Tibial nerve (tissue), 4 donors: Measurements from ENCODE around the gene TRDN. TPM values are rescaled to one million over a fixed set of nuclear protein-coding genes. Genes with fewer than 3 reads are reported as not detected.

Experiments used
- DNase-seq, 2 donors: peaks; one replicate each; pipeline ENCODE4 v3.0.0-alpha.2; 2019; ENCODE audit warnings: low spot score in 2 of 2
- H3K27ac ChIP-seq, 4 donors: fragments of 200-600 bp; sonication (generic) in 3 of 4; one replicate each; pipeline ENCODE4 v1.5.1; 2017 to 2019; ENCODE audit warnings: mild to moderate bottlenecking in 1 of 4
- H3K27me3 ChIP-seq, 2 donors: fragments of 200-600 bp; sonication (generic) in 1 of 2; one replicate each; pipeline versions ENCODE4 v1.5.1 to v1.6.0; 2017 to 2019
- H3K36me3 ChIP-seq, 3 donors: fragments of 200-600 bp; sonication (generic); one replicate each; pipeline ENCODE4 v1.5.1; 2018 to 2019
- H3K4me1 ChIP-seq, 4 donors: fragments of 200-600 bp; sonication (generic) in 3 of 4; one replicate each; pipeline ENCODE4 v1.5.1; 2017 to 2019
- H3K4me3 ChIP-seq, 4 donors: fragments of 200-600 bp; sonication (generic) in 3 of 4; one replicate each; pipeline ENCODE4 v1.5.1; 2017 to 2019; ENCODE audit warnings: mild to moderate bottlenecking in 1 of 4, moderate library complexity in 1 of 4
- H3K9me3 ChIP-seq, 4 donors: fragments of 200-600 bp; sonication (generic) in 3 of 4; one replicate each; pipeline ENCODE4 v1.5.1; 2017 to 2019
- EP300 ChIP-seq, 2 donors: sonication (generic); formaldehyde crosslinking; IDR thresholded peaks; one replicate each; pipeline ENCODE4 v1.6.1; 2017; ENCODE audit warnings: antibody characterized with exemption in 2 of 2, mild to moderate bottlenecking in 1 of 2
- POLR2A ChIP-seq, 2 donors: fragments of 450-650 bp; IDR thresholded peaks; one replicate each; pipeline ENCODE4 v1.6.1; 2017; ENCODE audit warnings: antibody characterized with exemption in 2 of 2, mild to moderate bottlenecking in 2 of 2, moderate library complexity in 2 of 2
- WGBS, 2 donors: methylation state at CpG; one replicate each; pipeline ENCODE4 v1.1.5; 2018; 5-methylcytosine and 5-hydroxymethylcytosine counted together
- total RNA-seq, 4 donors: library from RNA; depleted of rRNA; stranded (reverse); fragments of >200 nt; gene quantifications; one replicate each; pipeline ENCODE4 v1.1.0, GENCODE V29; 2016
- TF ChIP-seq, protein P1 (sequence below), 5 experiments: fragments of 200-600 bp in 3 of 5; fragments of 450-650 bp in 2 of 5; sonication (generic) in 3 of 5; IDR thresholded peaks; one replicate each; pipeline ENCODE4 v1.5.1; 2016 to 2019; ENCODE audit warnings: antibody characterized with exemption in 5 of 5, mild to moderate bottlenecking in 3 of 5, moderate library complexity in 2 of 5

The TRDN gene
- total RNA-seq, 4 donors from 2014 or later = 0.30 to 0.59 TPM; not detected in 2

DNA sequence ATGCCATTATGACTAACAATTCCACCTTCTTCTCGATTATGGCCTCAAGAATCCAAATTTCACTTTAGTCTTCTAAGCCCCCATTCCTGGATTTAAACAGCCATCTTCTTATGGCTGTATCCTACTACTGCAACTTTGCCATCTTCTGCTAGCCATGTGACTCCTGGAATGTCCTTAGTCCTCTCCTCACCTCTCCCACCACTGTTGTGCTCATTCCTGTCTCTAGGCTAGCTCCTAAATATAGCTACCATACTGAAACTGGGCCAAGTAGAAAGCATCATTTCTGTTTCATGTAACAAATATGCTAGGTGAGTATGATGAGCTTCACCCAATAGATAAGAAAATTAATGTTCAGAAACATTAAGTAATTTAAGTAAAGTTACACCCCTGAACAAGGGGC lies 327.6 kb downstream of the TRDN start:
- no peaks in the 10 kb centered on the region for H3K4me1 ChIP-seq
- H3K4me3 ChIP-seq = no peak overlapping the region
- H3K27me3 ChIP-seq = no peaks in the 10 kb centered on the region
- no peak for DNase-seq
- WGBS, 2 donors = 89 to 93% methylated on average over 1 of the region's 1 CpG
- TF ChIP-seq POLR2A (IDR thresholded peaks at IDR 0.05) (no peak), EP300 (IDR thresholded peaks at IDR 0.05) (no peak)
- TF ChIP-seq, protein P1, sequence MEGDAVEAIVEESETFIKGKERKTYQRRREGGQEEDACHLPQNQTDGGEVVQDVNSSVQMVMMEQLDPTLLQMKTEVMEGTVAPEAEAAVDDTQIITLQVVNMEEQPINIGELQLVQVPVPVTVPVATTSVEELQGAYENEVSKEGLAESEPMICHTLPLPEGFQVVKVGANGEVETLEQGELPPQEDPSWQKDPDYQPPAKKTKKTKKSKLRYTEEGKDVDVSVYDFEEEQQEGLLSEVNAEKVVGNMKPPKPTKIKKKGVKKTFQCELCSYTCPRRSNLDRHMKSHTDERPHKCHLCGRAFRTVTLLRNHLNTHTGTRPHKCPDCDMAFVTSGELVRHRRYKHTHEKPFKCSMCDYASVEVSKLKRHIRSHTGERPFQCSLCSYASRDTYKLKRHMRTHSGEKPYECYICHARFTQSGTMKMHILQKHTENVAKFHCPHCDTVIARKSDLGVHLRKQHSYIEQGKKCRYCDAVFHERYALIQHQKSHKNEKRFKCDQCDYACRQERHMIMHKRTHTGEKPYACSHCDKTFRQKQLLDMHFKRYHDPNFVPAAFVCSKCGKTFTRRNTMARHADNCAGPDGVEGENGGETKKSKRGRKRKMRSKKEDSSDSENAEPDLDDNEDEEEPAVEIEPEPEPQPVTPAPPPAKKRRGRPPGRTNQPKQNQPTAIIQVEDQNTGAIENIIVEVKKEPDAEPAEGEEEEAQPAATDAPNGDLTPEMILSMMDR (IDR thresholded peaks at IDR 0.05) = no peak
- no peaks in the 10 kb centered on the region for H3K36me3 ChIP-seq
- no peak overlapping the region for H3K27ac ChIP-seq
- peaks cover 0 to 4% (median 0%) of the 10 kb centered on the region in 4 donors for H3K9me3 ChIP-seq

DNA sequence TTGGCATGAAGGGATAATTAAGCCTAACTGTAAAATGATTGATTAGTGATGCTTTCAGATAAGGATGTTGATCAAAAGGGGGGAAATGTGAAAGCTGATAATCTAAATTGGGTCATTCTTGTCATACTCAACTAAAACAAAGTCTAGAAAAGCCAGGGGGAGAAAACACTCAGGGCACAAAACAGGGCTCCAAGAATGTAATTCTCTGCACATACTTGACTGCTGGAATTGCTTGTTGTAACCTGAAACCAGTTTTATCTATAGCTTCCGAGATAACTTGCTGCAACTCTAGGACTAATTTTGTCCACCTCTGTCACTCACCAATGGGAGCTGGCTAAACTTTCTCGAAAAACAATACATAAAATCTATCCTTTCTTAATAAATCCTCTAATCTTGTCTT lies 330.4 kb downstream of the TRDN start:
- Histone ChIP-seq H3K36me3 (no peaks in the 10 kb centered on the region), H3K4me1 (no peaks in the 10 kb centered on the region), H3K27ac (no peak overlapping the region), H3K9me3 (no peaks in the 10 kb centered on the region), H3K27me3 (no peaks in the 10 kb centered on the region), H3K4me3 (no peak overlapping the region)
- WGBS, 2 donors = 60 to 65% methylated on average over 2 of the region's 2 CpGs
- no peak for DNase-seq
- TF ChIP-seq POLR2A (IDR thresholded peaks at IDR 0.05) = no peak
- TF ChIP-seq, protein P1 (IDR thresholded peaks at IDR 0.05) = no peak
- TF ChIP-seq EP300 (IDR thresholded peaks at IDR 0.05) = no peak

DNA sequence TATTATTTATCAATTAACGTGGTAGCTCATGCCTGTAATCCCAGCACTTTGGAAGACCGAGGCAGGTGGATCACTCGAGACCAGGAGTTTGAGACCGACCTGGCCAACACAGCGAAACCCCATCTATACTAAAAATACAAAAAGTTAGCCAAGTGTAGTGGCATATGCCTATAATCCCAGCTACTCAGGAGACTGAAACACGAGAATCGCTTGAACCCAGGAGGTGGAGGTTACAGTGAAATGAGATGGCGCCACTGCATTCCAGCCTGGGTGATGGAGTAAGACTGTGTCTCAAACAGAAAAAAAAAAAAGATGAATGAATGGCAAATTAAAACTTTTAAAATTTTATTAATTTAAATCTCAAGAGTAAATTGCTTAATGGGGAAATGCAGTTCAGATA lies 341.1 kb downstream of the TRDN start:
- no peaks in the 10 kb centered on the region for H3K4me1 ChIP-seq
- 96 to 97% methylated on average over 8 of the region's 8 CpGs for whole genome bisulfite sequencing, 2 donors
- H3K27ac ChIP-seq = no peak overlapping the region
- no peak overlapping the region for H3K4me3 ChIP-seq
- no peaks in the 10 kb centered on the region for H3K27me3 ChIP-seq
- TF ChIP-seq, protein P1 (IDR thresholded peaks at IDR 0.05) = no peak
- no peak for TF ChIP-seq POLR2A (IDR thresholded peaks at IDR 0.05)
- no peak for TF ChIP-seq EP300 (IDR thresholded peaks at IDR 0.05)
- no peaks in the 10 kb centered on the region for H3K36me3 ChIP-seq
- H3K9me3 ChIP-seq = no peaks in the 10 kb centered on the region
- no peak for DNase-seq

DNA sequence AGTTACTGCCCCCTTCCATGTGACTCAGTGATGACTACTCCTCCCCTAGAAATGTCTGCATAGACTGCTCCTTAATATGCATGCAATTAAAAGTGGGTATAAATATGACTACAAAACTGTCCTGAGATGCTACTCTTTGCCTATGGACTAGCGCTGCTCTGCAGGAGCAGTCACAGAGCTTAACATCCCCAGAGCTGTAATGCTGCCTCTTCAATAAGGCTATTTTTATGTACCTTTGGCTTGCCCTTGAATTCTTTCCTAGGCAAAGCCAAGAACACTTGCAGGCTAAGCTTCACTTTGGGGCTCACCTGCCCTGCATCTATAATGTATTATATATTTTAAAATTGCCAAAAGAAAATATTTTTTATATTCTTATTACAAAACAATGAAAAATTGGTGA lies 341.6 kb downstream of the TRDN start:
- Histone ChIP-seq H3K4me3 (no peak overlapping the region), H3K27ac (no peak overlapping the region), H3K36me3 (no peaks in the 10 kb centered on the region), H3K9me3 (no peaks in the 10 kb centered on the region), H3K4me1 (no peaks in the 10 kb centered on the region), H3K27me3 (no peaks in the 10 kb centered on the region)
- DNase-seq = no peak
- TF ChIP-seq, protein P1 (IDR thresholded peaks at IDR 0.05) = no peak
- no peak for TF ChIP-seq EP300 (IDR thresholded peaks at IDR 0.05)
- no peak for TF ChIP-seq POLR2A (IDR thresholded peaks at IDR 0.05)
- WGBS, 2 donors = 95 to 100% methylated on average over 1 of the region's 1 CpG

DNA sequence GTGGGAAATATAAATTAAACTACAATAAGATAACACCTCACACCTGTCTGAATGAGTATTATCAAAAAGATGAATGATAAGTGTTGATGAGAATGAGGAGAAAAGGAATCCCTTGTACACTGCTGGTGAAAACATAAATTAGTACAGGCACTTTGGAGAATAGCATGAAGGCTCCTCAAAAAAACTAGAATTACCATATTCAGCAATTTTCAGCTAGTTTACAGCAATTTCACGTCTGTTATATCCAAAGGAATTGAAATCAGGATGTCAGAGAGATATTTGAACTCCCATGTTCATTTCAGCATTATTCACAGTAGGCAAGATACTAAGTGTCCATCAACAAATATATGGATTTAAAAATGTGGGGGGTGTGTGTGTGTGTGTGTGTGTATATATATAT lies 348.1 kb downstream of the TRDN start:
- TF ChIP-seq EP300 (IDR thresholded peaks at IDR 0.05) (no peak), POLR2A (IDR thresholded peaks at IDR 0.05) (no peak)
- TF ChIP-seq, protein P1 (IDR thresholded peaks at IDR 0.05) = no peak
- H3K9me3 ChIP-seq = no peaks in the 10 kb centered on the region
- H3K4me3 ChIP-seq = no peak overlapping the region
- H3K27me3 ChIP-seq = no peaks in the 10 kb centered on the region
- 60 to 73% methylated on average over 1 of the region's 1 CpG for WGBS, 2 donors
- H3K27ac ChIP-seq = no peak overlapping the region
- no peaks in the 10 kb centered on the region for H3K4me1 ChIP-seq
- no peaks in the 10 kb centered on the region for H3K36me3 ChIP-seq
- no peak for DNase-seq
